ENCODE measurements around the gene ERP29.
A peak's percentile ranks its signal among the peaks of the same experiment; 100 is the strongest.
"Not testable (repeated sequence)": the region's sequence is repeated elsewhere in the genome, so short reads cannot be mapped to it uniquely, and the experiment has no call there.

Gene ERP29

DNA sequence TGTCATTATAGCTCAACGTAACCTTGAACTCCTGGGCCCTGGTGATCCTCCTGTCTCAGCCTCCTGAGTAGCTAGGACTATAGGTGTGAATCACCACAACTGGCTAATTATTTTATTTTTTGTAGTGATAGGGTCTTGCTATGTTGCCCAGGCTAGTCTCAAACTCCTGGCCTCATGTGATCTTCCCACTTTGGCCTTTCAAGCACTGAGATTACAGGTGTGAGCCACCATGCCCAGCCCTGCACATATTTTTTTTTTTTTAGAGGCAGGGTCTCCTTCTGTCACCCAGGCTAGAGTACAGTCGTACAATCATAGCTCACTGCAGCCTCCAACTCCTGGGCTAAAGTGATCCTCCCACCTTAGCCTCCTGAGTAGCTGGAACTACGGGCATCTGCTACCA, 9.2 kb upstream of the ERP29 start:
- no peak for DNase-seq (ENCODE audit: low spot score)

DNA sequence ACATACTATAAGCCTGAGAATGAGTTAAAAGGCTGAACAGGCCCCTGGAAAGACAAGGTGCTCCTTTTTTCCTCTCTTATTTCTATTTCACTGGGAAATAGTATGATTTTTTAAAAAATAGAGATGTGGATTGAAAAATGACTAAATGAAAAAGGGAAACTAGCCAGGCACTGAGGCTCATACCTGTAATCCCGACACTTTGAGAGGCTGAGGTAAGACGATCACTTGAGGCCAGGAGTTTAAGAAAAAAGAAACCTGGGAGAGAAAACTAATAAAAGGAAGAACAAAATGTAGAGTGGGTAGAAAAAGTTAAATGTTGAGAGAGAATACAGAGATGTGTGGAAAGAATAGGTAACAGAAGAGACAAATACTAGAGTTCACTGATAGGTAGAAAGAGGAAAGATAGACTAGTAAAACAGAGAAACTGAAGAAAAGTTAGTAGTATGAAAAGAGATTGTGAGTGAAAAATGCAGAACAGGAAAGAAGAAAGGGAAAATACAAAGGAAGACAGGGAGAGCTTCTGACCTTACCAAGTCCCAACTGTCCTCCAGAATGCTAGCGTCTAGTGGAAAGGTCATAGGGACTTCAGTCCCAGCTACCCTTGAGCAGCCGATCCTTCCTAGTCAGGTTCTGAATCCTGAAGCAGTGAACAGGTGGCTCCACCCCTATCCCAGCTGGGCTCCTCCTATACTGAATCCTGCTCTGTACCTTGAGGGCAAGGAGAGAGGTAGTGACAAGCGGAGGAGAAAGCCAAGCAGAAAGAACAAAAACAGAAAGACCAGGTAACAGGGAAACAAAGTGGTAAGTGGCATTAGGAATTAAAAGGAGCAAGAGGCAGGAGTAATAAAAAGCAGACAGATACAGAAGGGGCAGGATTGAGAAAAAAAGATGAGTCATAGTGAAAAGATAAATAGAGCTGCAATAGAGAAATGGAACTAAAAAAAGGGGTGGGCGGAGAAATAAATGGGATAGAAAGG, 7.5 kb upstream of the ERP29 start:
- peak; percentile 32 for DNase-seq (ENCODE audit: low spot score)

DNA sequence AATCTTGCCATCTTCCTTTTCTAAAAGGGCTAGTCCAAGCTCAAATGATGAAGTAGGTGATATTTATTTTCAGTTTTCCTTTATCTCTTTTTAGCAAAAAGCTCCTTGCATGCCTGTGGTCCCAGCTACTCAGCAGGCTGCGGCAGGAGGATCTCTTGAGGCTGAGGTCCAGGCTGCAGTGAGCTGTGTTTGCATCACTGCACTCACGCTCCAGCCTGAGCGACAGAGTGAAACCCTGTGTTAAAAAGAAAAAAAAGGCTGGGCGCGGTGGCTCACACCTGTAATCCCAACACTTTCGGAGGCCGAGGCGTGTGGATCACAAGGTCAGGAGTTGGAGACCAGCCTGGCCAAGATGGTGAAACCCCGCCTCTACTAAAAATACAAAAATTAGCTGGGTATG, 5.3 kb upstream of the ERP29 start:
- no peak for DNase-seq (ENCODE audit: low spot score)

DNA sequence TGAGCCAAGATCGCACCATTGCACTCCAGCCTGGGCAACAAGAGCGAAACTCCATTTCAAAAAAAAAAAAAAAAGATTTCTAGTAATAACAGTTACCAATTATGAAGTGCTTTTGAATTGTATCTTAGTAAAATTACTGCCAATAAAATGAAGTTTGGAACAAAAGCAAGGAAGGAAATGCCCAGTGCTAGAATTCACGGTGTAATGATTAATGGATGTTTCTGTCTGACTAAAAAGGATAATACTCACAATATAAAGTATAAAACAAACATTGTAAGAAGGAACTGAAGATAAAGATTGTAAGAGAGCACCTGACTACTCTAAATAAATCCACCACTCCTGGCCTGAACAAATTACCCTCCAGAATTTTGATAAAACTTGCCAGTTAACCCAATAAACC, 4.3 kb upstream of the ERP29 start:
- no peak for DNase-seq (ENCODE audit: low spot score)

DNA sequence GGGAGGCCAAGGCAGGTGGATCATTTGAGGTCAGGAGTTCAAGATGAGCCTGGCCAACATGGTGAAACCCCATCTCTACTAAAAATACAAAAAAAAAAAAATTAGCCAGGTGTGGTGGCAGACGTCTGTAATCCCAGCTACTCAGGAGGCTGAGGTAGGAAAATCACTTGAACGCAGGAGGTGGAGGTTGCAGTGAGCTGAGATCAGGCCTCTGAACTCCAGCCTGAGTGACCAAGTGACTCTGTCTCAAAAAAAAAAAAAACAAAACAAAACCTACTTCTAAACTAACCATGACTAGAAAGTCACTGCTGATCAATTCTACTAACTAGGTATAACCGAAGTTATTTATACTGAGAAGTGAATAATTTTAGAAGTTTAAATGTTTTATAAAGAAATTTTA, 3.6 kb upstream of the ERP29 start:
- DNase-seq (ENCODE audit: low spot score), result not testable (repeated sequence)

DNA sequence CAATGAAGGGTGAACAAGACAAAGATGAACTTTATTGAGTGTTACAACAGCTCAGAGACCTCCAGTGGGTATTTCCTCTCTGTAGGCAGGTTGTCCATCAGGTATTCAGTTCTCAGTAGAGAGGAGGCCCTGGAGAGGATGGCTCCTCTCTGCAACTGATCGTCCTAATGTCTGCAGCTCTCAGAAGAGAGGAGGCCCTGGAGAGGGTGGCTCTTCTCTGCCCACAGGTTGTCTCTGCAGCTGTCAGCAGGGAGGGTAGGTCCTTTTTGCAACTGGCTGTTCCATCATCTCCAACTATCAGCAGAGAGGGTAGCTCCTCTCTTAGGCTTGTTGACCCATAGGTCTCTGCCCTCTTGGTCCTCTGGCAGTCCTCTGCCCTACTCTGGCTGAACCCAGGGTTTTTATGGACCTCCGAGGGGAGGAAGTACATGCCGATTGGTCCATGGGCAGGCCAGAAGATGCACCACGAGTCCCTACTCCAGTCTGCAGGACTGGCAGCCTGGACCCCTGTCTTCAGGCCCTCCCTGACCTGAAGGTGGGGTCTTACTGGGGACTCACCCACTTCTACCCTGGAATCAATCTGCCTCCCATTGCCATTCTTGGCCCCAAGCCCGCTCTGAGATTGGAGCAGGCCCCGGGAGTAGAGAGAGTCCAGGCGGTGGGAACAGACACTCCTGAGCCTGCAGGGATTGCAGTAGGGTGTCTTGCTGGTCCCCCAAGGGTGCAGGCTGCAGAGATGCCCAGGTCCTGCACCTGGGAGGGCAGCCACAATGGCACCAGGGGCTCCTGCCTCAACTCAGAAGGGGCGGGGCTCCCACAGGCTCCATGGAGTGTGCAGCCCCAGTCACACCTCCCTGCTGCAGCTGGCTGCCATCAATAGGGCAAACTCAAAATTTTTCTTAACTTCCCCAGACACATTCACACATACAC, 2.5 kb upstream of the ERP29 start:
- DNase-seq (ENCODE audit: low spot score), result no peak

DNA sequence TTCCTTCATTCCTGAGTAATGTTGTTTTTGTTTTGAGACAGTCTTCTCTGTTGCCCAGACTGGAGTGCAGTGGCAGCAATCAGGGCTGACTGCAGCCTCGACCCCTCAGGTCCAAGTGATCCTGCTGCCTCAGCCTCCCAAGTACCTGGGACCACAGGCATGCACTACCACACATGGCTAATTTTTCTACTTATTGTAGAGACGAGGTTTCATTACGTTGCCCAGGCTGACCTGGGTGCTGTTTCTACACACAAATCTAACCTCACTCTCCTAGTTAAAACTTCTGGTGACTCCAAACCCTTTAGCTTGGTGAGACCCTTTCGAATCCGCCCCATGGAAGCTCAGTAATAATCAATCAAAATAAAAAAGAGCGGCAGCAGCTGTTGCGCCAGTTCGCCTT, 1.5 kb upstream of the ERP29 start:
- no peak for DNase-seq (ENCODE audit: low spot score)

DNA sequence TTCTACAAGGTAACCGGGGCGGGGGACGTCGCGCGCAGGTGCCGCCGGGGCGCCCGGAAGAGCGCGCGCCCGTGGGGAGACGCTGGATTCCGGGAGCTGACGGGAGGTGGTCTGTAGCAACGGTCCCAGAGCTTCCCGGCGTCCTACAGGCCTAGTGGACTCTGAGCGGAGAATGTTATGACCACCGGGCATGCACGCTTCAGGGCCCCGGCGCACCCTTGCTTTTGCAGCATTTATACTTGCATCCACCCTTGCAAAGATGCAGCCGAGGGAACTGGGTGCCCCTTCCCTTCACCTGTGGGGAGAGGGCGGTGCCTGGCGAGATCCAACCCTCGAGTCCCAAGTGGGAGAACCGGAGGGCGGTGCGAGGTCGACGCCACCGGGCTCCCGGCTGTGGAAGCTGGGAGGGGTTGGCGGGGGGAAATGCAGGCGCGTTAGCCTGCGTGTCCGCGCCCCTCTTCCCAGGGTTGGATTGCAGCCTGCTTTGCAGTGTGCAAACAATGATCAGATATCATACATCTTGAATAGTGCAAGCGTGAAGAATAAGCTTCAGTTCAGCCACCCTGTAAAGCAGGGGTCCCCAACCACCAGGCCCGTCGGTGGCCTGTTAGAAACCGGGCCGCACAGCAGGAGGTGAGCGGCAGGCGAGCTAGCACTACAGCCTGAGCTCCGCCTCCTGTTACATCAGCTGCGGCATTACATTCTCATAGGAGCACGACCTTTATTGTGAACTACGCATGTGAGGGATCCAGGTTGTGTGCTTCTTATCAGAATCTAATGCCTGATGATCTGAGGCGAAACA, 576 bp downstream of the ERP29 start:
- peak; percentile 60 for DNase-seq (ENCODE audit: low spot score)

DNA sequence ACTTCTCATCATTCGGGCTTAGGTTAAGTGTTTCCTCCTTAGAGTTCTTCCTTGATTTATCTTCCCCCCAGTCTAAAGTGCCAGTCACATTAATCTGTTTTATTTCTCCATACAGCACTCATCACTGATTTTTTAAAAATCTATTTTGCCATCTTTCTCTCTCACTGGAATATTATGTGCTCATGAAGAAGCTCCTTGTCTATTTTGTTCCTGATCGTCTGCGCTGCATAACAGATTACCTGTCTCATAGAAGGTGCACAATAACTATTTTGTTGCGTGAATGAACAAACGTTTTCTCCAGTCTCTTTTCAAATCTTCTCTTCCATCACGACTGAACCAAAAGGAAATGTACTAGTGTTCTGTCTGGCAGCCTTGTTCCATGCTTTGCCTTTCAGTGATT, 2.7 kb downstream of the ERP29 start:
- DNase-seq (ENCODE audit: low spot score), result no peak

DNA sequence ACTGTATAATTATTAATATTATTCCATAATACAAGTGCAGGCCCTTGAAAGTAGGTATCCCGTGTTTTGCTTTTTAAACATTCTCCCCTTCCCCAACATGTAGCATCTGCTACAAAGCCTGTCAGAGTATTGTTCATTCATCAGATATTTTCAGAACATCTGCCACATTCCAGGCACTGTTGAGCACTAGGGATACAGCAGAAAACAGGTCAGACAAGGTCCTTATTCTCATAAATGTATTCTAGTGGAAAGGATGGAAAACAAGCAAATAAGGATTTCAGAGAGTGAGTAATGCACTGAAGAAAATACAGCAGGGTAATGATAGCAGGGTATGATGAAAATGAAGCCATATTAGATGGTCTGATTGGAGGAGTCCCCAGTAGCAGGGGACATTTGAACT, 3.8 kb downstream of the ERP29 start:
- DNase-seq (ENCODE audit: low spot score), result no peak

DNA sequence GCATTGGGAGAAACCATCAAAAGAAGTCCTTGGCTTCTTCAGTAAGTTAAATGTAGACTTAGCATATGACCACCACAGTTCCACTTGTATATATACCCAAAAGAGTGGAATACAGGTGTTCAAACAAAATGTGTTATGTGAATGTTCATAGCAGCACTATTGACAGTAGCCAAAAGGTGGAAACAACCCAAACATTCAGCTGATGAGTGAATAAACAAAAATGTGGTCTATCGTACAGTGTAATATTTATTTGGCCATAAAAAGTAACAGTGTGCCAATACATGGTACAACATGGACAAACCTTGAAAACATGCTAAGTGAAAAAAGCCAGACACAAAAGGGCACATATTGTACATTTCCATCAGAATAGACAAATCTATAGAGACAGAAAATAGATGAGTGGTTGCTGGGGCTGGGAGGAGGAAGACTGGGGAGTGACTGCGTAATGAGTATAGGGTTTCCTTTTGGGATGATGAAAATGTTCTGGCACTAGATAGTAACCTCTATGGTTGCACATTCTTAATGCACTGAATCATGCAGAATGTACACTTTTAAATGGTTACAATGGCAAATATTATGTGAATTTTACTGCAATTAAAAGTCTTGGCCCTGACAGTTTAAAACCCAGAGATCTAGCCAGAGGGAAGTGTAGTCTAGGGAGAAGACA, 5.5 kb downstream of the ERP29 start:
- no peak for DNase-seq (ENCODE audit: low spot score)

DNA sequence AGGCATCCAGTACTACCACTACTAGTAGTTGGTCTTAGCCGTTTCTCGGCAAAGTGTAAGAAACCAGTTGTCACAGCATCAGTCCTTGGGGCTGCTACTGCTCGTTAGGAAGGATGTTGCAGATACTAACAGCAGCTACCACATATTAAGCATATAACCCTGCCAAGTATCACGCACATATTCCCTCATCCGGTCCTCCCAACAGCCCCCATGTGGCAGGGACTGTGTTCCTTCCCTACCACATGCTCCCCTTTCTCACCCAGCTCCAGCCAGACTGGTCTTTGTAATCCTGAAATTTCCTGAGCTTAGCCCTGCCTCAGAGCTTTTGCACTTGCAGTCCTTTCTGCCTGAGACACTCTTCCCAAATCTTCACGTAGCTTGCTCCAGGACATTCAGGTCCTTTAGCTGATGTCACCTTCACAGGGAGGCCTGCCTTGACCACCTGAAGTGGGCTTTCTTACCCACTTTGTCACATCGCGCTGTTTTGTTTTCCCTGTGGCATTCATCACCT, 7.8 kb downstream of the ERP29 start:
- no peak for DNase-seq (ENCODE audit: low spot score)

DNA sequence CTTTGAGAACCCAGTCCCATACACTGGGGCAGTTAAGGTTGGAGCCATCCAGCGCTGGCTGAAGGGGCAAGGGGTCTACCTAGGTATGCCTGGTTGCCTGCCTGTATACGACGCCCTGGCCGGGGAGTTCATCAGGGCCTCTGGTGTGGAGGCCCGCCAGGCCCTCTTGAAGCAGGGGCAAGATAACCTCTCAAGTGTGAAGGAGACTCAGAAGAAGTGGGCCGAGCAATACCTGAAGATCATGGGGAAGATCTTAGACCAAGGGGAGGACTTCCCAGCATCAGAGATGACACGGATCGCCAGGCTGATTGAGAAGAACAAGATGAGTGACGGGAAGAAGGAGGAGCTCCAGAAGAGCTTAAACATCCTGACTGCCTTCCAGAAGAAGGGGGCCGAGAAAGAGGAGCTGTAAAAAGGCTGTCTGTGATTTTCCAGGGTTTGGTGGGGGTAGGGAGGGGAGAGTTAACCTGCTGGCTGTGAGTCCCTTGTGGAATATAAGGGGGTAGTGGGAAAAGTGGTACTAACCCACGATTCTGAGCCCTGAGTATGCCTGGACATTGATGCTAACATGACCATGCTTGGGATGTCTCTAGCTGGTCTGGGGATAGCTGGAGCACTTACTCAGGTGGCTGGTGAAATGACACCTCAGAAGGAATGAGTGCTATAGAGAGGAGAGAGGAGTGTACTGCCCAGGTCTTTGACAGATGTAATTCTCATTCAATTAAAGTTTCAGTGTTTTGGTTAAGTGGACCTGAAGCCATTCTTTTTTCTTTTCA, 9.2 kb downstream of the ERP29 start:
- no peak for DNase-seq (ENCODE audit: low spot score)

DNA sequence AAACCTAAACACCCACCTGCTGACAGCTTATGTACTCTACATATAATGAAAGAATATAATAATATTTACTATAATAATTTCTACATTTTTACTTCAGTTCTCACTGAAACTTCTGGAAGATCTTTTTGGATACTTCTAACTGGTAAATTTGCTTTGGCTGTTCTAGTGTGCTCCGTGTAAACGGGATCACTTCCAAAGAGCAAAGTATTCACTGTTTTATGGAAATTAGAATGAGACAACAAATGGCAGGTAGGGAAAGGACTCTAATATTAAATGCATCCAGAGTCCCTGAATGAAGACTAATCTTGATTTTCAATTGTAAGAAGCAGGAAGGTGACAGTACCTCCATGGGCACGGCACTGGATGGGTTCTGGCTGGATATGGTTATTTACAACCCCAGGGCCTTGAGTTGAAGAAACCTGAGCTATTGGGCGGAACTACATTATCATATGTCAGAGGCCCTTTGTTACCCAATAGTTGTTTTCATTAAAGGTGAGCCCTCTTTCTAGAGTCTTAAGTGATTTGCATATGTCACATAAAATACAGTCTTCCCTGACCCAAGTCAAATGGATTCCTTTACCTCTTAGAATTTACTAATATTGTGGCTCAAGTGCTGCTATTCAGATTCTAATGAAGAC, 10.7 kb downstream of the ERP29 start:
- DNase-seq (ENCODE audit: low spot score), result no peak

DNA sequence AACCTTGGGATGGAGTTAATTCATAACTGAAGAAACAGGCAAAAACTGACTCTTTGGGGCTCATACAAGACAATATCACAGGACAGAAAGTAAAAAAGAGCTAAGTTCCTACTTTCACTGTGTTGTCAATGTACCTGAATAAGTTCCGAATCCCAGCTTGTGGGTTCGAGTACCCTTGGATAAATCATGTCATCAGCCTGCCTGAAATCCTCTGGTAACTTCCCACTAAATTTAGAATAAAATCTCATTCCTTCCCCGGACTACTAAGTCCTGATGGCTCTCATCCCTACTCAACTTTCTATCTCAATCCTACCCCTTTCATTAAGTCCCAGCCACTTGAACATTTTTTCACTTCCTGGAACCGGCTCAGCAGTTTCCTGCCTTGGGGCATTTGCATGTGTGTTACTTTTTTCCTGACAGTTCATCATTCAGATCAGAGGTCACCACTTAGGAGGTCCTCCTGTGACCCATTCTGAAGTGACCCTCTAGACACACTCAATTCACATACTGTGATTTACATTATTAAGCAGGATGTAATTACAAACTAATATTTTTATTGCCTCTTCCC, 12.7 kb downstream of the ERP29 start:
- DNase-seq (ENCODE audit: low spot score), result no peak

DNA sequence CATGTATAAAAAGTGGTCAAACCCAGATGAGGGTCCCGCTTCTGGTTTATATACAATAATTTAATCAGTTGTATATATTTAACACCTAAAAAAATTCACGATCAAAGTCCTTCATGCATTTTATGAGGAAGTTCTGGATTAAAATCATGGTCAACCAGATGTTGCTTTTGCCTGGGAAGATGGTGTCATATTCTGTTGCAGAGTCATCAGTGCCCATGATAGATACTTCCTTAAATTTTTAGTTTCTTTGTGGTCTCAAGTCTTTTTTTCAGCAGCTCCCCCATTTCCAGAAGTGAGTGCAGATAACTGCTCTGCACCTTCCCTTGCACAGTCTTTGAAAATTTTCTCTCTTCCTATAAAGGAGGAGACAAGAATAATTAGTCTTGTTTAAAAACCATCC, 16.1 kb downstream of the ERP29 start:
- no peak for DNase-seq (ENCODE audit: low spot score)

DNA sequence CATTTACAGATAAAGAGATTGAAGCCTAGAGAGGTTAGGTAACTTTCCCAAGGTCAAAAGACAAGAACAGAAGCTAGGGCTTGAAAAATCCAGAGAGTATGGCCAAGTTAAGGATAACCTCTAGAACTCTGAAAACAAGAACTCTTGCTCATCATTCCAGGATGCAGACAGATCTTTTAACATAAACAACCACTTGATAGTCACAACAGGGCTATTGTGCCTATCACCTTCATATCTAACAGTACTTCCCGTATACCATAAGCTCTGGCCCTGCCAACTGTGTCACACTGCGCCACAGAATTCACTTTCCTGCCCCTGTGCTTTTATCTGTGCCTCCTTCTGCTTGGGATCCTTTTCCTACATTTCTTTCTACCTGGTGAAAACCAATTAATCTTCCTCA, 18.2 kb downstream of the ERP29 start:
- no peak for DNase-seq (ENCODE audit: low spot score)

DNA sequence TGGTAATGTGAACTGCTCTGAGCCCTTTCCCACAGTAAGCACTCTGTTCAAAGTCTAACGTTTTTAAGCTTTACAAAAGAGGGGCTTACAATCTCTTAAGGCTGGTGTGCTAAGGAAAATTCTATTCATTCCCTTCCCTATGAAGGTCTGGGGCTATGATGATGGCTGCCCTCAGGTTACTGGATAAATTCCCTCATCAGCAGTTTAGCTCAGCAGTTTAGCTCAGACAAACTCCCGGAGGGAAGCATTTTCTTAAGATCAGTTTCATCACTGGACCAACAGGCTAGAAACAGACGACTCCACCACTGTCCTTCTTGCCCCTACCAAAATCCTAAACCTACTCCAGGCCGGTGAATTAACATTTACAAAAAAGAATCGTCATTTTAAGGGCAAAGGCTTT, 19.1 kb downstream of the ERP29 start:
- DNase-seq (ENCODE audit: low spot score), result no peak

DNA sequence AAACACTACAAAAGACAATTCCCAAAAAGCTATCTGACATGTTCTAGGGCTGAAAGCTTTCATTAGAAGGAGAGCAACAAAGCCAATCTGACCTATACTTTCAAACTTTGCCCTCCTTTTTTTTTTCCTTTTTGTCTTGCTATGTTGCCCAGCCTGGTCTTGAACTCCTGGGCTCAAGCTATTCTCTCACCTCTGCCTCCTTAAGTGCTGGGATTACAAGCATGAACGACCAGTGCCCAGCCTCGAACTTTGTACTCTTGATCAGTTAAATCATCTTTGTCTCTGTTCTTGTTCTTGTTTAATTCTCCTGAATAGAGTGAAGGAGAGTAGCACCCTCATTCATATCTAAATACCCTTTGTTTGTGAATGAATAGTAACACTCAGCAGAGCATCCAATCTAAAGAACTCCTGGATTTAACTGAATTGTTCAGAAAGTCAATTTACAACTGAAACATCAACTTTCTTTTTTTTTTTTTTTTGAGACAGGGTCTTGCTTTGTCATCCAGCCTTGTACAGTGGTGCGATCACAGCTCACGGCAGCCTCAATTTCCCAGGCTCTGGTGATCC, 22.1 kb downstream of the ERP29 start:
- DNase-seq (ENCODE audit: low spot score), result no peak
